Colonic mucosa (tissue), 4 donors: ENCODE measurements around the gene PCNX1. TPM values are rescaled to one million over a fixed set of nuclear protein-coding genes. Genes with fewer than 3 reads are reported as not detected.
A peak's percentile ranks its signal among the peaks of the same experiment; 100 is the strongest.

Experiments used
- DNase-seq: peaks from one replicate; pipeline ENCODE4 v3.0.0-alpha.2; 2020
- H3K27ac ChIP-seq: fragments of 200-600 bp; one replicate; pipeline ENCODE4 v1.8.0; 2021
- H3K27me3 ChIP-seq: fragments of 200-600 bp; one replicate; pipeline ENCODE4 v1.8.0; 2021
- H3K36me3 ChIP-seq: fragments of 200-600 bp; one replicate; pipeline ENCODE4 v1.8.0; 2021
- H3K4me1 ChIP-seq: fragments of 200-600 bp; one replicate; pipeline ENCODE4 v1.8.0; 2021; ENCODE audit warnings: mild to moderate bottlenecking
- H3K4me3 ChIP-seq: fragments of 200-600 bp; one replicate; pipeline ENCODE4 v1.8.0; 2021
- H3K9ac ChIP-seq, 2 donors: one replicate each; pipeline ENCODE4 v1.7.0; 2013; ENCODE audit warnings: control low read depth in 2 of 2, low read depth in 2 of 2, low read length in 2 of 2
- H3K9me3 ChIP-seq: fragments of 200-600 bp; one replicate; pipeline ENCODE4 v1.8.0; 2021
- intact Hi-C: fragments of 100-400 bp; cut with DNase I; formaldehyde crosslinking; loops from one replicate; pipeline ENCODE4 v1.14.1; 2022
- total RNA-seq, 2 donors: library from RNA; stranded (reverse); fragmentation: NEBNext Ultra II Directional in 1 of 2; extraction: Animal tissue kit (Norgen Biotek cat#: 25700) in 1 of 2; gene quantifications; one replicate each; pipeline ENCODE4 v1.2.1, GENCODE V29; 2021
- TF ChIP-seq, protein P1 (sequence below): fragments of 200-600 bp; IDR thresholded peaks from one replicate; pipeline ENCODE4 v1.8.0; 2022; ENCODE audit warnings: antibody characterized with exemption, mild to moderate bottlenecking
- donor health status: healthy.
- donor health status: DM: no; HTN: no; CAD: no.
- donor health status: DM: no; HTN: no; CAD: no.

Gene PCNX1
- total RNA-seq, 2 donors from 2014 or later, result 18.1 to 26.7 TPM

- Histone ChIP-seq H3K27me3 (no peaks in the 10 kb centered on the region), H3K9ac (no peak overlapping the region), H3K4me3 (no peak overlapping the region), H3K9me3 (no peaks in the 10 kb centered on the region), H3K36me3 (no peaks in the 10 kb centered on the region), H3K4me1 (peaks cover 5% of the 10 kb centered on the region), H3K27ac (no peak overlapping the region)
- intact Hi-C loops, result no loop called here
- TF ChIP-seq, protein P1, sequence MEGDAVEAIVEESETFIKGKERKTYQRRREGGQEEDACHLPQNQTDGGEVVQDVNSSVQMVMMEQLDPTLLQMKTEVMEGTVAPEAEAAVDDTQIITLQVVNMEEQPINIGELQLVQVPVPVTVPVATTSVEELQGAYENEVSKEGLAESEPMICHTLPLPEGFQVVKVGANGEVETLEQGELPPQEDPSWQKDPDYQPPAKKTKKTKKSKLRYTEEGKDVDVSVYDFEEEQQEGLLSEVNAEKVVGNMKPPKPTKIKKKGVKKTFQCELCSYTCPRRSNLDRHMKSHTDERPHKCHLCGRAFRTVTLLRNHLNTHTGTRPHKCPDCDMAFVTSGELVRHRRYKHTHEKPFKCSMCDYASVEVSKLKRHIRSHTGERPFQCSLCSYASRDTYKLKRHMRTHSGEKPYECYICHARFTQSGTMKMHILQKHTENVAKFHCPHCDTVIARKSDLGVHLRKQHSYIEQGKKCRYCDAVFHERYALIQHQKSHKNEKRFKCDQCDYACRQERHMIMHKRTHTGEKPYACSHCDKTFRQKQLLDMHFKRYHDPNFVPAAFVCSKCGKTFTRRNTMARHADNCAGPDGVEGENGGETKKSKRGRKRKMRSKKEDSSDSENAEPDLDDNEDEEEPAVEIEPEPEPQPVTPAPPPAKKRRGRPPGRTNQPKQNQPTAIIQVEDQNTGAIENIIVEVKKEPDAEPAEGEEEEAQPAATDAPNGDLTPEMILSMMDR, result no peak
- DNase-seq, result no peak
Measured at GRCh38 chr14:71115821-71116567, 208.7 kb downstream of the PCNX1 start.

- peak; percentile 79 for DNase-seq
- Histone ChIP-seq H3K27me3 (no peaks in the 10 kb centered on the region), H3K36me3 (no peaks in the 10 kb centered on the region), H3K27ac (peak overlapping the region; percentile 76), H3K9ac (no peak overlapping the region), H3K9me3 (no peaks in the 10 kb centered on the region), H3K4me3 (no peak overlapping the region), H3K4me1 (peaks cover 5% of the 10 kb centered on the region)
- intact Hi-C loops, result no loop called here
- TF ChIP-seq, protein P1, result no peak
Measured at GRCh38 chr14:71116568-71117122, 209.4 kb downstream of the PCNX1 start.

GRCh38 chr14:71117839-71118743 lies 210.8 kb downstream of the PCNX1 start:
- Histone ChIP-seq H3K4me3 (no peak overlapping the region), H3K36me3 (no peaks in the 10 kb centered on the region), H3K9me3 (no peaks in the 10 kb centered on the region), H3K9ac (peak overlapping the region in 1 of 2 donors; percentile 12), H3K27ac (peak overlapping the region; percentile 76), H3K27me3 (no peaks in the 10 kb centered on the region), H3K4me1 (peaks cover 5% of the 10 kb centered on the region)
- intact Hi-C loops, result no loop called here
- TF ChIP-seq, protein P1, result no peak
- peak; percentile 57 for DNase-seq

DNA sequence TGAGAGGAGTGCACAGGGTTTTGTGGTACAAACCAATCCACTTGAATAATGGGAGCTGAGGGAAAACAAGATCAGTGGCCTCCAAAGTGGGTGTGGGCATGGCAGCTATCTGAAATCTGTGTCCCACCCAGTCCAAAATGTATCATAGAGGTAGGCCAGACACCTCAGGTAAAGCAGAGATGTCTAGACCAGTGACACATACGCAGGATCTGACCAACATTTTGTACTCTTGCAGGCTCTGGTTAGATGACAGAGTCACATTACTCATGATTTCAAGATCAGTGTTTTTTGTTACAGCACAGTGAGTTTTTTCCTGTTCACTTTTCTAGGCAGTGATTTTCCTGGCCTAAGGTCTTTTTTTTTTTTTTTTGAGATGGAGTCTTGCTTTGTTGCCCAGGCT lies 211.8 kb downstream of the PCNX1 start:
- Histone ChIP-seq H3K27ac (peak overlapping the region; percentile 76), H3K36me3 (no peaks in the 10 kb centered on the region), H3K9ac (no peak overlapping the region), H3K4me1 (peaks cover 5% of the 10 kb centered on the region), H3K27me3 (no peaks in the 10 kb centered on the region), H3K9me3 (no peaks in the 10 kb centered on the region), H3K4me3 (no peak overlapping the region)
- TF ChIP-seq, protein P1, result no peak
- no peak for DNase-seq
- intact Hi-C loops, result no loop called here

GRCh38 chr14:71119832-71120231 lies 212.6 kb downstream of the PCNX1 start:
- H3K27ac ChIP-seq, result no peak overlapping the region
- no peak overlapping the region for H3K4me3 ChIP-seq
- peaks cover 5% of the 10 kb centered on the region for H3K4me1 ChIP-seq
- H3K9ac ChIP-seq, result no peak overlapping the region
- no peak for DNase-seq
- H3K36me3 ChIP-seq, result no peaks in the 10 kb centered on the region
- TF ChIP-seq, protein P1, result no peak
- H3K9me3 ChIP-seq, result no peaks in the 10 kb centered on the region
- no peaks in the 10 kb centered on the region for H3K27me3 ChIP-seq
- intact Hi-C loops, result no loop called here
